Measurements from ENCODE around the gene GNPDA1. TPM values are rescaled to one million over a fixed set of nuclear protein-coding genes. Genes with fewer than 3 reads are reported as not detected.

GNPDA1 gene
- total RNA-seq, 1 donor from 2014 or later: 67.1 TPM

DNA sequence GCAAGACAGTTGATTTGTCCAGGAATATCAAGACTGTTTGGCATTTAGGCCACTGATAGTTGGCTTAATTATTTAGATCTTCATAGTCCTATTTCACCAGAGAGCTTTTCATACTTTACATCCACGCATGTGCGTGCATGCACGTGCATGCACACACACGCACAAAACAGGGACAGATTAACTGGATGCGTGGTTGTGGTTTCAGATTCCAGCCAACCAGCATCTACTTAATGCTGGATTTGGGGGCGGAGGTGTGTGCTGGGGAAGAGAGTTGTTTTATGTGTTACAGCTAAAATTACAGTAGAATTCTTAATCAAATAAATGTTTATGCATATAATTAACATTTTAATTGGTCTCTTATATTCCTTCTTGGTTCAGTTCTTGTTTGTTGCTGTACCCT, 36.7 kb downstream of the GNPDA1 start:
- H3K4me3 ChIP-seq (ENCODE audit: low read depth, low read length): no peak overlapping the region
- H3K27me3 ChIP-seq (ENCODE audit: control insufficient read depth, insufficient read depth, low read length): no peaks in the 10 kb centered on the region
- peaks cover 20% of the 10 kb centered on the region for H3K36me3 ChIP-seq (ENCODE audit: control insufficient read depth, insufficient read depth, low read length)
- FAIRE-seq (no peak), DNase-seq (ENCODE audit: low read depth) (peak; percentile 61)
- TF ChIP-seq, protein P1, sequence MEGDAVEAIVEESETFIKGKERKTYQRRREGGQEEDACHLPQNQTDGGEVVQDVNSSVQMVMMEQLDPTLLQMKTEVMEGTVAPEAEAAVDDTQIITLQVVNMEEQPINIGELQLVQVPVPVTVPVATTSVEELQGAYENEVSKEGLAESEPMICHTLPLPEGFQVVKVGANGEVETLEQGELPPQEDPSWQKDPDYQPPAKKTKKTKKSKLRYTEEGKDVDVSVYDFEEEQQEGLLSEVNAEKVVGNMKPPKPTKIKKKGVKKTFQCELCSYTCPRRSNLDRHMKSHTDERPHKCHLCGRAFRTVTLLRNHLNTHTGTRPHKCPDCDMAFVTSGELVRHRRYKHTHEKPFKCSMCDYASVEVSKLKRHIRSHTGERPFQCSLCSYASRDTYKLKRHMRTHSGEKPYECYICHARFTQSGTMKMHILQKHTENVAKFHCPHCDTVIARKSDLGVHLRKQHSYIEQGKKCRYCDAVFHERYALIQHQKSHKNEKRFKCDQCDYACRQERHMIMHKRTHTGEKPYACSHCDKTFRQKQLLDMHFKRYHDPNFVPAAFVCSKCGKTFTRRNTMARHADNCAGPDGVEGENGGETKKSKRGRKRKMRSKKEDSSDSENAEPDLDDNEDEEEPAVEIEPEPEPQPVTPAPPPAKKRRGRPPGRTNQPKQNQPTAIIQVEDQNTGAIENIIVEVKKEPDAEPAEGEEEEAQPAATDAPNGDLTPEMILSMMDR (IDR thresholded peaks at IDR 0.05; ENCODE audit: insufficient read depth, low read length, severe bottlenecking): no peak

DNA sequence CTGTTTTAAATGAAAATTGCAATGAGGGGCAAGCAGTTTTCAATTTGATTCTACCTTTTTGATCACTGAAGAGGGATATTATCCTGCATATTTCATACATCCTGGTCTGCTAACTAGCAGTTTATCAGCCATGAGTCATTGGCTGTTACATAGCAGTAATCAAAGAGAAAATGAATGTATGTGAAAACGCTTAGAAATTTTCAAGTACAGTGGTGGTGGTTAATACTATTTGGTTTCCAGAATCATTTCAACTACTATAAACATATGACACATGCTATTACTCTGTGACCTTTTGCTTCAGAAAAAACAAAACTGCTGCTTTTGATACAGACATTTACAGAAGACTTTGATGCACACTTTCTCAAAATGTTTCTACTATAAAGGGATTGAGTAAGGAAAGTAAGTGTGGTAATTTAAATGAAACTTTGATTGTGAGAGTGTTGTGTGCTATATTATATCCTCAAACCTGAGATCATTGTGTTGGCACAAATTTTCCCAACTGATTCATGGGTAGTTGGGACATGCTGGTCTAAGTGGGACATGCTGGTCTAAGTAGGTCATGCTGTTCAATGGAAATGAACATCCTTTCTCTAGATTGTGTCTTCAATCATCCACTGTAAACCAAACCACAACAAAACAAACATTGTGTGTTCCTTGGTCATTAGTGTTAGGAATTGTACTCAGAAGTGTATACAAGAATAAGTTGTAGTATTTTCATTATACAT, 38.8 kb downstream of the GNPDA1 start:
- H3K36me3 ChIP-seq (ENCODE audit: control insufficient read depth, insufficient read depth, low read length): peaks cover 9% of the 10 kb centered on the region
- no peak overlapping the region for H3K4me3 ChIP-seq (ENCODE audit: low read depth, low read length)
- FAIRE-seq (no peak), DNase-seq (ENCODE audit: low read depth) (peak; percentile 54)
- no peaks in the 10 kb centered on the region for H3K27me3 ChIP-seq (ENCODE audit: control insufficient read depth, insufficient read depth, low read length)
- TF ChIP-seq, protein P1 (IDR thresholded peaks at IDR 0.05; ENCODE audit: insufficient read depth, low read length, severe bottlenecking): no peak

DNA sequence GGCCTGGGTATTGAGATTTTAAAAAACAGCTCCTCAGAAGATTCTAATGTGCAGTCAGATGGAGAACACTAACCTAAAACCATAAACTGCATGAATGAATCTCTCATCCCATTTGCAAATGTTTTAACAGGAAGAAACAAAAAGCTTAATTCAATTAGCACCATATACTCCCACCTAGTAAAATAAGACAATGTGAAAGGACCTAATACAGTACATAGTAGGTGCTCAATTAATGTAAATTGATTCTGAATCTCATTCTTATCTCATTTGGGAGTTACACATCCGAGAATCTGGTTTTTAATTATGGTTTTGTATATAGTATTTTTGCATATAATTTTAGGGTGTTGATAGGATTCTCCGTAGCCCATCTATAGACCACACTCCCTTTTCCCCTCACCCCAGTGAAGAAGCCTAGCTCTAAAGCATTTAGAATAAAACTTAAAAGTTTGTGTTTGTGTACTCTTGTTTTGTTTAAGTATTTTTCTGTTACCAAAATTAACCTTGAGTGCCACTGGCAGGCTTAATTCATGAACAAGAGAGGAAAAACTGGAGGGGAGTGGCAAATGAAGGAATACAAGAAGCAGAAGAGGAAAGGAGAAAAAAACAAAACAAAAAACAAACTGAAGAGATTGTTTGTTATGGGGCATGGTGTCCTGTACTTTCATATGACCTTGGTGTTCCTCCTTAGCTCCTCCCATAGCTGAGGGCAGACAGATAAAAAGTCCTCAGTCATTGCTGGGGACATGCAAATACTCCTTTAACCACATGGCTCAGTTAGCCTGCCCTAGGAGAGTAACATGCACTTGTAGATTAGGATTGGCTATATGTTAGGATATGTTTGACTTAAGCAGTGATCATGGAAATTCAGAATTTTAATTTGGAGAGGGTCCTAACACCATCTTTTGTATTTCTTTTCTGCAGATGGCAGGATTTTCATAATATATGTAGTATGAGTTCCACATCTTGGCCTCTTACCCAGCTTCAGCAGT, 42.8 kb downstream of the GNPDA1 start:
- DNase-seq (ENCODE audit: low read depth): no peak
- Histone ChIP-seq H3K36me3 (ENCODE audit: control insufficient read depth, insufficient read depth, low read length) (peaks cover 7% of the 10 kb centered on the region), H3K4me3 (ENCODE audit: low read depth, low read length) (peak overlapping the region; percentile 47), H3K27me3 (ENCODE audit: control insufficient read depth, insufficient read depth, low read length) (no peaks in the 10 kb centered on the region)
- FAIRE-seq: no peak
- TF ChIP-seq, protein P1 (IDR thresholded peaks at IDR 0.05; ENCODE audit: insufficient read depth, low read length, severe bottlenecking): no peak

DNA sequence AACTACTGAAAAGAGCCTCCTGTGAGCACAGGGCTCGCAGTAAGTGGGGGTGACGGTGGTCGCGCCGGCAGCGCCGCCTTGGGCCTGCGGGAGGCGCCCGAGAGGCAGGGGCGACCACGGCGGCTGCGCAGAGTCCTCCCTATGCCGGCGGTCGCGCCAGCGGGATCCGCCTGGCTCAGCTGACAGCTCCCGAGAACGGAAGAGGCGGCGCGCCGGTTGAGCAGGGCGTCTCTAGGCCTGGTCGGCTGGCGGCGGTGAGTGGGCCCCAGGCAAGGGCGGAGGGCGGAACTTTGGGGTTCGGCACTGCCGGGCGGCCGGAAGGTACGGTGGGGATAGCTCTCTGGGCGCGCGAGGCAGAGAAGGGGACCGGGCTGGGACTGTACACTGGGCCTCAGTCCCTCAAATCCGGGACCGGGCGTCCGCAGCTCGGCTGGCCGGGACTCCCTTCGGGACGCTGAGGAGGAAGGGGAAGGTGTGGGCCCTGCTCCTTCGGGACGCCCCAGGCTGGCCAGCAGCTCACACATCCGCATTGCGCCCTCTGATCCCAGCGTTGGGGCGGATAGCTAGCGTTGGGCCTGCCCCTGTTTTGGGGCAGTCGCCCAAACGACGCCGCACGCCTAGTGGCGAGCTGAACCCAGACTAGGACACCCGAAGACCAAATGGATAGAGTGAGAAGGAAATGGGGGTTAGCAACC, 43.8 kb downstream of the GNPDA1 start, which contains the start of gene RNF14:
RNF14 (plus strand) TSS at position 192 of the 695 bp plus-strand sequence. CDS start 4,484 bp downstream, outside the sequence.
- Histone ChIP-seq H3K4me3 (ENCODE audit: low read depth, low read length) (peak within 1 kb of the TSS; percentile 47), H3K36me3 (ENCODE audit: control insufficient read depth, insufficient read depth, low read length) (peaks cover 2% of the 10 kb centered on the region), H3K27me3 (ENCODE audit: control insufficient read depth, insufficient read depth, low read length) (no peaks in the 10 kb centered on the region)
- DNase-seq (ENCODE audit: low read depth): peak; percentile 81
- TF ChIP-seq, protein P1 (IDR thresholded peaks at IDR 0.05; ENCODE audit: insufficient read depth, low read length, severe bottlenecking): peak; percentile 98
- no peak for FAIRE-seq

DNA sequence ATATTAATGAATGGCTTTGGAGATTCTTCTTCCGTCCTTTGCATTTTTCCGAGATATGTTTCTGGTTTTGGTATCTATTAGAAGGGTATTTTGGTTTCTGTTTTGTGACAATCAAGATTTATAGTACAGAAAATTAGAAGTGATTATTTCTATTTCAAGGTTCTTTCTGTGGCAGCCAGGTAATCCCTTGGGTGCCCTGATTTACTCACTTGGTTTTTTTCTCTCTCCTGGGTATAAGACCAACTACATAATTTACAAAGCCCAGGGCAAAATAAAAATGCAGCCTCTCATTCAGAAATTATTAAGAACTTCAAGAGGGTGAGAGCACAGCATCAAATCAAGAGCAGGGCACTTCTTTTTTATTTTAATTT, 45.9 kb downstream of the GNPDA1 start:
- DNase-seq (ENCODE audit: low read depth) (no peak), FAIRE-seq (no peak)
- no peak overlapping the region for H3K4me3 ChIP-seq (ENCODE audit: low read depth, low read length)
- H3K27me3 ChIP-seq (ENCODE audit: control insufficient read depth, insufficient read depth, low read length): no peaks in the 10 kb centered on the region
- H3K36me3 ChIP-seq (ENCODE audit: control insufficient read depth, insufficient read depth, low read length): no peaks in the 10 kb centered on the region
- TF ChIP-seq, protein P1 (IDR thresholded peaks at IDR 0.05; ENCODE audit: insufficient read depth, low read length, severe bottlenecking): no peak
